Activated T-cell treated with anti-CD3 and anti-CD28 coated beads, Interleukin-2, amount 50 U/mL, for 72 hours (primary cell): ENCODE measurements around the gene SSB. TPM values are rescaled to one million over a fixed set of nuclear protein-coding genes. Genes with fewer than 3 reads are reported as not detected.
"Not testable (repeated sequence)": the region's sequence is repeated elsewhere in the genome, so short reads cannot be mapped to it uniquely, and the experiment has no call there.

Experiments
- ATAC-seq, 2 donors: fragments of 150-1000 bp; cut with Tn5 transposase; replicated peaks in 1 of 2; 2 replicates each; pipeline ENCODE4 v1.10.0; 2021; ENCODE audit warnings: moderate library complexity in 2 of 2, mild to moderate bottlenecking in 1 of 2
- DNase-seq, 2 donors: peaks; one replicate each; pipeline ENCODE4 v3.0.0; 2021 to 2022; ENCODE audit warnings: mixed read lengths in 1 of 2
- H3K27ac Mint-ChIP-seq: one replicate; pipeline ENCODE4 v1.8.0; 2022; ENCODE audit warnings: mild to moderate bottlenecking, moderate library complexity, mixed read lengths
- H3K27me3 Mint-ChIP-seq: one replicate; pipeline ENCODE4 v1.8.0; 2022; ENCODE audit warnings: low read depth, mixed read lengths
- H3K36me3 Mint-ChIP-seq, 2 donors: one replicate each; pipeline ENCODE4 v1.8.0; 2022; ENCODE audit warnings: mixed read lengths in 2 of 2, mild to moderate bottlenecking in 1 of 2; ENCODE audit not compliant: insufficient read depth in 2 of 2
- H3K4me1 Mint-ChIP-seq: one replicate; pipeline ENCODE4 v1.8.0; 2022; ENCODE audit warnings: low read depth, mixed read lengths
- H3K4me3 Mint-ChIP-seq, 2 donors: one replicate each; pipeline ENCODE4 v1.8.0; 2022; ENCODE audit warnings: mild to moderate bottlenecking in 2 of 2, mixed read lengths in 2 of 2, moderate library complexity in 2 of 2
- H3K9me3 Mint-ChIP-seq, 2 donors: one replicate each; pipeline ENCODE4 v1.8.0; 2022; ENCODE audit warnings: mixed read lengths in 2 of 2
- total RNA-seq, 2 donors: library from RNA; stranded (reverse); gene quantifications; one replicate each; pipeline ENCODE4 v1.2.3, GENCODE V29; 2022

The SSB gene
- 10 to 100 TPM; 65.9 to 75.0 TPM for total RNA-seq

DNA sequence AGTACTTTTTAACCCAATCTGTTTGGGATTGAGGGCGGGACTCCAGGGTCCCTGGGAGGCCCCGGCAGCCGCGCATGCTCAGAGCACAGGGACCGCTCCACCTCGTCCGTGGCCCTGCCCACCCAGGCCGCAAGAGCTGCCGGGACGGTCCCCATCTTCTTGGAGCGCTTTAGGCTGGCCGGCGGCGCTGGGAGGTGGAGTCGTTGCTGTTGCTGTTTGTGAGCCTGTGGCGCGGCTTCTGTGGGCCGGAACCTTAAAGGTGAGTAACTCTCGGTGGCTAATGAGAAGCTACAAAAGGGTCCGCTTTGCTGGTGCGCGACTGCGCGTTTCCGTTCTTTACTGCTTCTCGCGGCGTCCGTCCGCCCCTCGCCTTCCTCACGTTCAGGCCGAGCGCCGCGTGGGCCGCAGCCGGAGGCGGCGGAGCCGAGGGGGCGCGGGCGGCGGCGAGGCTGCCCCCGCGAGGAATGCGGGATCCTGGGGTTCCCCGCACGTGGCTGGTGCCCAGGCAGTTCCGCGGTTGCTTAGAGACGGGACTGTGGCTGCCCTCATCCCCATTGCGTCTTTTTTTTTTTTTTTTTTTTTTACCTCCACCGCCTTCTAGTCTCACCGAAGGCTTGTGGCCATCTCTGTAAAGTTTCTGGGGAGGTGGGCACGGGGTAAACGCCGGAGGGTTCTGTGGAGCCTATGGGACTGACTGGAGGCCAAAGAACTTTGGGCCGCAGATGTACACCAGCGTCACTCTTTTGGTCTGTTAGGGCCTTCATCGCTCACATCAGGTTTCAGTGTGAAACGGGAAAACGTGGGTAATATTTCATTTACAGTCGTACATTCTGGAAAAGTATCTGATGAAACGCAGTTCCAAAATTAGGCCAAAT, at the start of gene SSB:
SSB (plus strand) TSS at position 154 of the 875 bp plus-strand sequence. CDS start 2,090 bp downstream, outside the sequence.
- H3K4me1 Mint-ChIP-seq, result peaks cover 13% of the 10 kb centered on the region
- no peaks in the 10 kb centered on the region for H3K9me3 Mint-ChIP-seq
- H3K27ac Mint-ChIP-seq, result peak within 1 kb of the TSS; percentile 92
- DNase-seq (peak; percentile 95 to 96), ATAC-seq (peak; percentile 97)
- H3K36me3 Mint-ChIP-seq, result peaks cover 0 to 6% of the 10 kb centered on the region in 2 donors
- H3K27me3 Mint-ChIP-seq, result no peaks in the 10 kb centered on the region
- H3K4me3 Mint-ChIP-seq, result peak within 1 kb of the TSS; percentile 87 to 96

- H3K27me3 Mint-ChIP-seq, result no peaks in the 10 kb centered on the region
- no peaks in the 10 kb centered on the region for H3K9me3 Mint-ChIP-seq
- H3K36me3 Mint-ChIP-seq, result peaks cover 0 to 2% of the 10 kb centered on the region in 2 donors
- no peak overlapping the region for H3K4me3 Mint-ChIP-seq
- H3K4me1 Mint-ChIP-seq, result no peaks in the 10 kb centered on the region
- ATAC-seq (no peak), DNase-seq (no peak)
- no peak overlapping the region for H3K27ac Mint-ChIP-seq
Measured at GRCh38 chr2:169752752-169753151, 45.9 kb upstream of the SSB start.

GRCh38 chr2:169755083-169755870, 43.4 kb upstream of the SSB start:
- H3K27me3 Mint-ChIP-seq, result no peaks in the 10 kb centered on the region
- H3K4me1 Mint-ChIP-seq, result no peaks in the 10 kb centered on the region
- H3K9me3 Mint-ChIP-seq, result no peaks in the 10 kb centered on the region
- H3K36me3 Mint-ChIP-seq, result no peaks in the 10 kb centered on the region
- H3K27ac Mint-ChIP-seq, result no peak overlapping the region
- DNase-seq, result no peak
- no peak for ATAC-seq
- H3K4me3 Mint-ChIP-seq, result no peak overlapping the region

DNA sequence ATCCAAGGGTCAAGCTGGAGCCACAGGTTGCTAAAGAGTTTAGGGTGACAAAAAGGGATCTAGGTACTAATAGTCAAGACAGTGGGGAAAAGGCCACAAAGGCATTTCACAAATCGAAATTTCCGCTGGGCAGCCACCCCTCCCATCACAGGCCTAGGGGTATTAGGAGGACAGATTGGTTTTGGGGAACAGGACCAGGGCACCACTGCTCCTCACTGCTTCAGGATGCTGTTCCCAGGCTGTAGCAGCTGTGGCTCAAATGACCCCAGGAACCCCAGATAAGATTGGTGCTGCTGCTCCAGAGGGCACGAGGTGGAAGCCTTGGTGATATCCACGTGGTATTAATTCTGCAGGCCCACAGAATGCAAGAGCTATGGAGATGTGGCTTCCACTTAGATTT, 42.3 kb upstream of the SSB start:
- Mint-ChIP-seq H3K27ac (no peak overlapping the region), H3K4me3 (no peak overlapping the region), H3K4me1 (peaks cover 2% of the 10 kb centered on the region), H3K9me3 (no peaks in the 10 kb centered on the region), H3K36me3 (no peaks in the 10 kb centered on the region), H3K27me3 (no peaks in the 10 kb centered on the region)
- no peak for ATAC-seq
- no peak for DNase-seq

- Mint-ChIP-seq H3K36me3 (no peaks in the 10 kb centered on the region), H3K4me3 (no peak overlapping the region), H3K9me3 (no peaks in the 10 kb centered on the region), H3K27ac (no peak overlapping the region), H3K4me1 (peaks cover 10% of the 10 kb centered on the region), H3K27me3 (no peaks in the 10 kb centered on the region)
- DNase-seq (no peak), ATAC-seq (no peak)
Measured at GRCh38 chr2:169757356-169757755, 41.3 kb upstream of the SSB start.

- Mint-ChIP-seq H3K4me3 (no peak overlapping the region), H3K36me3 (no peaks in the 10 kb centered on the region), H3K27me3 (no peaks in the 10 kb centered on the region), H3K4me1 (peaks cover 10% of the 10 kb centered on the region), H3K9me3 (no peaks in the 10 kb centered on the region), H3K27ac (peak overlapping the region; percentile 58)
- ATAC-seq, result no peak
- DNase-seq, result no peak
Measured at GRCh38 chr2:169757778-169758177, 40.9 kb upstream of the SSB start.

DNA sequence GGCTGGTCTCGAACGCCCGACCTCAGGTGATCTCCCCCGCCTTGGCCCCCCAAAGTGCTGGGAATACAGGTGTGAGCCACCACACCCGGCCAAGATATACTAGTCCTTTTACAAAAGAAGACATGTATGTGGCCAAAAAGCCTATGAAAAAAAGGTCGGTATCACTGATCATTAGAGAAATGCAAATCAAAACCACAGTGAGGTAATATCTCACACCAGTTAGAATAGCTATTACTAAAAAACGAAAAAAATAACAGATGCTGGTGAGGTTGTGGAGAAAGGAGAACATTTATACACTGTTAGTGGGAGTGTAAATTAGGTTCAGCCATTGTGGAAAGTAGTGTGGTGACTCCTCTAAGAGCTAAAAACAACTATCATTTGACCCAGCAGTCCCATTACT, 38.7 kb upstream of the SSB start:
- H3K4me3 Mint-ChIP-seq, result no peak overlapping the region
- no peaks in the 10 kb centered on the region for H3K27me3 Mint-ChIP-seq
- no peak for ATAC-seq
- H3K36me3 Mint-ChIP-seq, result no peaks in the 10 kb centered on the region
- no peaks in the 10 kb centered on the region for H3K9me3 Mint-ChIP-seq
- H3K4me1 Mint-ChIP-seq, result peaks cover 10% of the 10 kb centered on the region
- no peak for DNase-seq
- no peak overlapping the region for H3K27ac Mint-ChIP-seq

- not testable (repeated sequence) for H3K36me3 Mint-ChIP-seq, H3K9me3 Mint-ChIP-seq, H3K27me3 Mint-ChIP-seq, H3K27ac Mint-ChIP-seq, DNase-seq, ATAC-seq, H3K4me3 Mint-ChIP-seq
- H3K4me1 Mint-ChIP-seq, result peaks cover 10% of the 10 kb centered on the region
Measured at GRCh38 chr2:169760798-169761197, 37.9 kb upstream of the SSB start.

DNA sequence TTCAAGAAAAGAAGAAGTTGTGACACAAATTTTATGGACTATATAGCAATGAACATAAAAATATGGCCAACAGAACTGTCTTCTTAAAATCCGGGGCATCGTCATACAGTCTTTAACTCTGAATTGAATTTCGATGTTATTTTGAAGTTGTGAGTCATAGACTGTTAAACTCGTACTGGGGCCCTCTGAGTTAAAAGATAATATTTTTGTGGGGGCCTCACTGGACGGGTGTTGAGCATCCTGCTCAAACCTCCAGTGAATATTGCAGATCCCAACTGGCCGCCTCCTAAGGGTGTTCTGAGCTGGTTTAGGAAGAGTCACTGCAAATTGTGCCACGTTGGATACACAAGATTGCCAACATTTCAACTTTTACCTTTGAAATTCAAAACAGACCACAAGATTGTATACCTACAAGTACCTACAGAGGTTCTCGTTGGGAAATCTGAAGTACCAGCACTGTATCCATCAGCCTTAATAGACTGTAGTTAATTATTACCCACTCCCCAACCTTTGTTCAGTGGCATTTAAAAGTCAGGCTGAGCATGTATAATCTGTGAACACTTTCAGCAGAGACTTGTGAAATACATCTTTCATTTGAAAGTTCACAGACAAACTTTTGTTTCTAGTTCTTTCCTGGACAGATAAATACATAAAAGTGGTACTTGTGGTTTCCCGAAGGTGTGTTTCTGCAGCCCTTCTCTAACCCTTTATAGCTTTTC, 37.3 kb upstream of the SSB start:
- H3K9me3 Mint-ChIP-seq, result no peaks in the 10 kb centered on the region
- H3K27ac Mint-ChIP-seq, result no peak overlapping the region
- H3K27me3 Mint-ChIP-seq, result no peaks in the 10 kb centered on the region

GRCh38 chr2:169761970-169762292, 36.7 kb upstream of the SSB start:
- no peaks in the 10 kb centered on the region for H3K9me3 Mint-ChIP-seq
- ATAC-seq (no peak), DNase-seq (no peak)
- no peak overlapping the region for H3K27ac Mint-ChIP-seq
- H3K36me3 Mint-ChIP-seq, result no peaks in the 10 kb centered on the region
- no peak overlapping the region for H3K4me3 Mint-ChIP-seq
- H3K27me3 Mint-ChIP-seq, result no peaks in the 10 kb centered on the region
- H3K4me1 Mint-ChIP-seq, result peaks cover 11% of the 10 kb centered on the region

More for the DNA sequence above, 37.3 kb upstream of the SSB start:
- Mint-ChIP-seq H3K4me1 (peaks cover 10% of the 10 kb centered on the region), H3K36me3 (no peaks in the 10 kb centered on the region), H3K4me3 (no peak overlapping the region)
- ATAC-seq (no peak), DNase-seq (no peak)

DNA sequence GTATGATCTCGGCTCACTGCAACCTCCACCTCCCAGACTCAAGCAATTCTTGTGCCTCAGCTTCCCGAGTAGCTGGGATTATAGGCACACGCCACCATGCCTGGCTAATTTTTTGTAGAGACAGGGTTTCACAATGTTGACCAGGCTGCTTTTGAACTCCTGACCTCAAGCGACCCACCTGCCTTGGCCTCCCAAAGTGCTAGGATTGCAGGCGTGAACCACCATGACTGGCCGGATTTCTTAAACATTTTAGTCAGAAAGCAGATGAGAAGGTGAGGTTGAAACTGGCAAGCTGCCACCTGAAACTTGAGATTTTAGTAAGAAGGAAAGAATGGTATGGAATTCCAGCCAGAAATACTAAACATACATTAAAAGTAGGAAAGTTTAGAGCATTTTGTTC, 33.1 kb upstream of the SSB start:
- DNase-seq, result no peak
- Mint-ChIP-seq H3K9me3 (no peaks in the 10 kb centered on the region), H3K4me3 (no peak overlapping the region), H3K27ac (no peak overlapping the region), H3K36me3 (no peaks in the 10 kb centered on the region), H3K4me1 (peaks cover 14% of the 10 kb centered on the region), H3K27me3 (peaks cover 7% of the 10 kb centered on the region)
- ATAC-seq, result no peak

GRCh38 chr2:169767243-169767888, 31.3 kb upstream of the SSB start:
- peak; percentile 58 to 59 for DNase-seq
- Mint-ChIP-seq H3K27me3 (peaks cover 7% of the 10 kb centered on the region), H3K9me3 (no peaks in the 10 kb centered on the region), H3K4me1 (peaks cover 4% of the 10 kb centered on the region), H3K36me3 (no peaks in the 10 kb centered on the region), H3K27ac (no peak overlapping the region), H3K4me3 (peak overlapping the region; percentile 36 to 78)
- ATAC-seq, result peak; percentile 53 to 63
